Neural progenitor cell (in vitro differentiated cells): ENCODE data around the gene DAPL1.

ENCODE experiments used
- EZH2 ChIP-seq: fragments of 200-600 bp; sonication (generic); IDR thresholded peaks from 2 replicates; pipeline ENCODE4 v1.6.1; 2017; ENCODE audit warnings: antibody characterized with exemption, mild to moderate bottlenecking, moderate library complexity
- EZH2phosphoT487 ChIP-seq: fragments of 200-600 bp; sonication (generic); IDR thresholded peaks from 2 replicates; pipeline ENCODE4 v1.6.1; 2017; ENCODE audit warnings: antibody characterized with exemption
- TF ChIP-seq, protein P1 (sequence below): fragments of 200-600 bp; sonication (generic); IDR thresholded peaks from 2 replicates; pipeline ENCODE4 v1.5.1; 2017; ENCODE audit warnings: antibody characterized with exemption, mild to moderate bottlenecking

DNA sequence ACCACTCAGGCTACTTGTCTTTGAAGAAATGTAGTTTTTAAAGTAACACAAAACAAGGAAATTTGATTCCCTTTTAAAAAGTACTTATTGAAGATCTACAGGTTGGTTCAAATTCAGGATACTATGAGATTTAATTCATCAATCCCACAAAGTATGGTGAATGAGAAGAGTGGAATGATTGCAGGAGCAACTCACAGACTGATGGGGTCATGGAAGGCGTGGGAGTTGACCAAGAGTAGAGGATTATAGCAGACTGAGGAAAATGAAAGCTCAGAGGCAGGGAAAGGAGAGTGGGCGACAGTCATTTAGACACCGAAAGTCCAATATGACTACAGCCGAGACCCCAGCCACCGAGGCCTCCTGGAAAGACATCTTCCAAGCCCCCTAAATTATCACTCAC, 12.5 kb upstream of the DAPL1 start:
- TF ChIP-seq, protein P1, sequence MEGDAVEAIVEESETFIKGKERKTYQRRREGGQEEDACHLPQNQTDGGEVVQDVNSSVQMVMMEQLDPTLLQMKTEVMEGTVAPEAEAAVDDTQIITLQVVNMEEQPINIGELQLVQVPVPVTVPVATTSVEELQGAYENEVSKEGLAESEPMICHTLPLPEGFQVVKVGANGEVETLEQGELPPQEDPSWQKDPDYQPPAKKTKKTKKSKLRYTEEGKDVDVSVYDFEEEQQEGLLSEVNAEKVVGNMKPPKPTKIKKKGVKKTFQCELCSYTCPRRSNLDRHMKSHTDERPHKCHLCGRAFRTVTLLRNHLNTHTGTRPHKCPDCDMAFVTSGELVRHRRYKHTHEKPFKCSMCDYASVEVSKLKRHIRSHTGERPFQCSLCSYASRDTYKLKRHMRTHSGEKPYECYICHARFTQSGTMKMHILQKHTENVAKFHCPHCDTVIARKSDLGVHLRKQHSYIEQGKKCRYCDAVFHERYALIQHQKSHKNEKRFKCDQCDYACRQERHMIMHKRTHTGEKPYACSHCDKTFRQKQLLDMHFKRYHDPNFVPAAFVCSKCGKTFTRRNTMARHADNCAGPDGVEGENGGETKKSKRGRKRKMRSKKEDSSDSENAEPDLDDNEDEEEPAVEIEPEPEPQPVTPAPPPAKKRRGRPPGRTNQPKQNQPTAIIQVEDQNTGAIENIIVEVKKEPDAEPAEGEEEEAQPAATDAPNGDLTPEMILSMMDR: no peak
- no peak for TF ChIP-seq EZH2phosphoT487
- no peak for TF ChIP-seq EZH2
